Measurements from ENCODE around the gene IDH3A. TPM values are rescaled to one million over a fixed set of nuclear protein-coding genes. Genes with fewer than 3 reads are reported as not detected.

The IDH3A gene
- total RNA-seq, 1 experiment from 2014 or later, result 40.2 TPM

DNA sequence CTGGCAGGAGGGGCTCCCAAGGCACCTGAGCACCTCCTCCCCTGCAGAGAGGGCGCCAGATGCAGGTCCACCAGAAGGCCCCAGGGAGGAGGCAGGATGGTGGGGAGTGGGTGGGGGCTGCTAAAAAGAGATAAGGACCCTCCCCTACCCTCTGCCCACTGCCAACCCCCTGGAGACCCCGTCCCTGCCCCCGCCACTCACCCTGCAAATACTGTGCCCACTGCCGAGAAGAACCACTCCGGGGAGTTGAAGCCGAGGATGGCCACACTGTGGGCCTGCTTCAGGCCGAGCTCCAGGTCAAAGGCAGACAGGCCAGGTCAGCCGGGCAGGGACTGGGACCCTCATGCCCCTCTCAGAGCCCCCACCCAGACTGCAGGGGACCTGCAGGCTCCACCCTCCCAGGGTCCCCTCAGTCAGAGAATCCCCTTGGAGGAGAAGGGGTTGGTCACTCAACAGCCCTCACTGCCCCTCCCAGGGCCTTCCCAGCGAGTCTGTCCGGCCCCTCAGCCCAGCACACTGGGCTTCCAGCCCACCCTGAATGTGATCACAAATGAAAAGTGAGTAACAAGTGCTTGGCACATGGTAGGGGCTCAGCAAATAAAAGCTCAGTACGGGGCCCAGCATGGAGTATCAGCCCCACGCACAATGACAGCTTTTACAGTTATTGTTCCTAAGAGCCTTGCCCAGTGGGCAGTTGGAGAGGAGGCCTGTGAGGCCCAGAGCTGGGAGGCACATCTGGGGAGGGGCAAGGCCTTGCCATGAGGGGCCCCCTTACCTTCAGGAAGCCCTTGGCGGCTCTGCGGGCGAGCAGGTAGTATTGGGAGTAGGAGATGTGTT lies 44.8 kb downstream of the IDH3A start:
- H3K27me3 Mint-ChIP-seq (ENCODE audit: low read depth), result no peaks in the 10 kb centered on the region
- H3T11ph ChIP-seq (ENCODE audit: low read length), result no peak overlapping the region
- H3K4me2 ChIP-seq (ENCODE audit: insufficient read depth, insufficient read length, low read length), result no peak overlapping the region
- H3K23me2 ChIP-seq (ENCODE audit: insufficient read length, low read depth, low read length, poor library complexity, severe bottlenecking), result no peaks in the 10 kb centered on the region
- no peak overlapping the region for H3K14ac ChIP-seq (ENCODE audit: insufficient read depth, low read length)
- no peak overlapping the region for H3K27ac ChIP-seq (ENCODE audit: insufficient read length, low read depth, low read length)
- H3K4ac ChIP-seq (ENCODE audit: low read depth, low read length), result no peak overlapping the region
- H2BK20ac ChIP-seq (ENCODE audit: low read depth, low read length, poor library complexity, severe bottlenecking), result no peak overlapping the region
- H3K4me1 ChIP-seq (ENCODE audit: insufficient read depth, low read length), result no peaks in the 10 kb centered on the region
- no peak overlapping the region for H3K4me3 Mint-ChIP-seq
- peaks cover 0 to 5% of the 10 kb centered on the region in 2 experiments; a peak in 2 of 5 replicates for H3K9me3 Mint-ChIP-seq
- no peak overlapping the region for H4K91ac ChIP-seq (ENCODE audit: insufficient read length, low read depth, low read length)
- H4K20me1 ChIP-seq (ENCODE audit: control insufficient read depth, insufficient read depth, insufficient read length), result no peaks in the 10 kb centered on the region
- H3K4me1 Mint-ChIP-seq, result peaks cover 0 to 2% of the 10 kb centered on the region in 2 experiments; a peak in 2 of 4 replicates
- no peak overlapping the region for H2BK12ac ChIP-seq (ENCODE audit: insufficient read length, low read depth, low read length)
- no peak overlapping the region for H3K27ac Mint-ChIP-seq
- TF ChIP-seq, protein P1, sequence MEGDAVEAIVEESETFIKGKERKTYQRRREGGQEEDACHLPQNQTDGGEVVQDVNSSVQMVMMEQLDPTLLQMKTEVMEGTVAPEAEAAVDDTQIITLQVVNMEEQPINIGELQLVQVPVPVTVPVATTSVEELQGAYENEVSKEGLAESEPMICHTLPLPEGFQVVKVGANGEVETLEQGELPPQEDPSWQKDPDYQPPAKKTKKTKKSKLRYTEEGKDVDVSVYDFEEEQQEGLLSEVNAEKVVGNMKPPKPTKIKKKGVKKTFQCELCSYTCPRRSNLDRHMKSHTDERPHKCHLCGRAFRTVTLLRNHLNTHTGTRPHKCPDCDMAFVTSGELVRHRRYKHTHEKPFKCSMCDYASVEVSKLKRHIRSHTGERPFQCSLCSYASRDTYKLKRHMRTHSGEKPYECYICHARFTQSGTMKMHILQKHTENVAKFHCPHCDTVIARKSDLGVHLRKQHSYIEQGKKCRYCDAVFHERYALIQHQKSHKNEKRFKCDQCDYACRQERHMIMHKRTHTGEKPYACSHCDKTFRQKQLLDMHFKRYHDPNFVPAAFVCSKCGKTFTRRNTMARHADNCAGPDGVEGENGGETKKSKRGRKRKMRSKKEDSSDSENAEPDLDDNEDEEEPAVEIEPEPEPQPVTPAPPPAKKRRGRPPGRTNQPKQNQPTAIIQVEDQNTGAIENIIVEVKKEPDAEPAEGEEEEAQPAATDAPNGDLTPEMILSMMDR (conservative IDR thresholded peaks at IDR 0.05), result no peak
- DNase-seq, result no peak
- H3K9ac ChIP-seq (ENCODE audit: extremely low read depth, insufficient read length, low read length), result no peak overlapping the region
- H3K56ac ChIP-seq (ENCODE audit: insufficient read length, low read depth, low read length), result no peak overlapping the region
- no peaks in the 10 kb centered on the region for H3K27me3 ChIP-seq (ENCODE audit: insufficient read depth, low read length)
- no peak overlapping the region for H2BK5ac ChIP-seq (ENCODE audit: insufficient read length, low read length)
- peaks cover 0 to 2% (median 0%) of the 10 kb centered on the region in 3 experiments; a peak in 1 of 7 replicates for H3K36me3 Mint-ChIP-seq (ENCODE audit: insufficient read depth in 1 of 3, low read depth in 3 of 3)
- H3K23ac ChIP-seq (ENCODE audit: insufficient read length, low read depth, low read length), result no peak overlapping the region
- no peaks in the 10 kb centered on the region for H3K79me1 ChIP-seq (ENCODE audit: insufficient read depth, low read depth, low read length, poor library complexity, severe bottlenecking)
- no peak overlapping the region for H2AFZ ChIP-seq (ENCODE audit: low read length)
- H4K5ac ChIP-seq (ENCODE audit: insufficient read length, low read depth, low read length), result no peak overlapping the region
- H4K8ac ChIP-seq (replicated peaks; ENCODE audit: insufficient read length, low read depth, low read length), result no peak overlapping the region
- WGBS (ENCODE audit: extremely low coverage, insufficient read length, low lambda C conversion rate), result no CpG with 5 or more reads among the region's 15 CpGs
- no peak overlapping the region for H3K18ac ChIP-seq (ENCODE audit: insufficient read length, low read depth, low read length)
- H3K79me2 ChIP-seq (ENCODE audit: insufficient read depth, low read length), result no peaks in the 10 kb centered on the region
- H2BK120ac ChIP-seq (ENCODE audit: low read depth, low read length, poor library complexity, severe bottlenecking), result no peak overlapping the region
- H3K9me3 ChIP-seq (ENCODE audit: control insufficient read depth, low read depth, low read length), result no peaks in the 10 kb centered on the region
- H2BK15ac ChIP-seq (ENCODE audit: low read depth, low read length), result no peak overlapping the region
- no peak overlapping the region for H2AK5ac ChIP-seq (ENCODE audit: insufficient read length, low read length)
